ENCODE measurements around the gene TM4SF4. TPM values are rescaled to one million over a fixed set of nuclear protein-coding genes. Genes with fewer than 3 reads are reported as not detected.

The TM4SF4 gene
- total RNA-seq, 5 donors from 2014 or later (not counting 1 experiment from before 2014, with no cell fraction given), result 0.85 to 1.1 (median 0.86) TPM; not detected in 2

- no peak overlapping the region for H3K4me3 ChIP-seq (ENCODE audit: control insufficient read depth in 1 of 2, extremely low read depth in 1 of 2, low read length in 1 of 2)
- H3K27ac Mint-ChIP-seq, result no peak overlapping the region
- ChIA-PET CTCF (interaction anchor here in 1 of 2 donors (0.7 kb wide), 1 partner anchor 38 kb away, joined by 3 read pairs; no protein-coding TSS in a partner anchor), POLR2A (interaction anchor here in 1 of 2 donors (0.5 to 0.7 kb wide), 3 partner anchors 127 to 530 kb away, joined by 3 to 17 read pairs (median 5); no protein-coding TSS in a partner anchor)
- no peaks in the 10 kb centered on the region for H3K9me3 Mint-ChIP-seq
- H3K36me3 ChIP-seq (ENCODE audit: control insufficient read depth in 2 of 2, extremely low read depth in 1 of 2, insufficient read depth in 1 of 2, low read length in 1 of 2), result no peaks in the 10 kb centered on the region
- WGBS (ENCODE audit: insufficient coverage), result 0% methylated on average over 1 of the region's 3 CpGs
- DNase-seq (no peak), ATAC-seq (replicated peaks in 1 of 4) (no peak)
- H3K9me3 ChIP-seq, result no peaks in the 10 kb centered on the region
- peaks cover 0 to 13% of the 10 kb centered on the region in 2 donors for H3K27me3 Mint-ChIP-seq
- no peak overlapping the region for H3K4me3 Mint-ChIP-seq
- no peaks in the 10 kb centered on the region for H3K36me3 Mint-ChIP-seq
- H3K27me3 ChIP-seq (replicated peaks in 1 of 2; ENCODE audit: control insufficient read depth in 2 of 2, extremely low read depth in 1 of 2, insufficient read depth in 2 of 2, low read length in 1 of 2), result peaks cover 0 to 9% of the 10 kb centered on the region in 2 experiments
- no peak overlapping the region for H3K27ac ChIP-seq (ENCODE audit: low read length)
- H3K4me1 Mint-ChIP-seq, result peaks cover 2 to 9% (median 7%) of the 10 kb centered on the region in 3 donors
- no peaks in the 10 kb centered on the region for H3K4me1 ChIP-seq (ENCODE audit: control insufficient read depth in 1 of 2, extremely low read depth in 1 of 2, insufficient read depth in 2 of 2, low read length in 2 of 2)
These were observed 60.3 kb downstream of the TM4SF4 start for GRCh38 chr3:149534671-149535332.

- no peak overlapping the region for H3K27ac Mint-ChIP-seq
- H3K4me1 Mint-ChIP-seq, result peaks cover 2 to 9% (median 7%) of the 10 kb centered on the region in 3 donors
- Histone ChIP-seq H3K36me3 (ENCODE audit: control insufficient read depth in 2 of 2, extremely low read depth in 1 of 2, insufficient read depth in 1 of 2, low read length in 1 of 2) (no peaks in the 10 kb centered on the region), H3K4me1 (ENCODE audit: control insufficient read depth in 1 of 2, extremely low read depth in 1 of 2, insufficient read depth in 2 of 2, low read length in 2 of 2) (no peaks in the 10 kb centered on the region), H3K27me3 (replicated peaks in 1 of 2; ENCODE audit: control insufficient read depth in 2 of 2, extremely low read depth in 1 of 2, insufficient read depth in 2 of 2, low read length in 1 of 2) (peaks cover 0 to 9% of the 10 kb centered on the region in 2 experiments), H3K9me3 (no peaks in the 10 kb centered on the region), H3K27ac (ENCODE audit: low read length) (no peak overlapping the region), H3K4me3 (ENCODE audit: control insufficient read depth in 1 of 2, extremely low read depth in 1 of 2, low read length in 1 of 2) (no peak overlapping the region)
- H3K9me3 Mint-ChIP-seq, result no peaks in the 10 kb centered on the region
- H3K36me3 Mint-ChIP-seq, result no peaks in the 10 kb centered on the region
- H3K4me3 Mint-ChIP-seq, result no peak overlapping the region
- WGBS (ENCODE audit: insufficient coverage), result 83% methylated on average over 1 of the region's 8 CpGs
- no peak for ATAC-seq (replicated peaks in 1 of 4)
- ChIA-PET CTCF (no interaction called here), POLR2A (interaction anchor here in 1 of 2 donors (0.7 kb wide), 1 partner anchor 530 kb away, joined by 5 read pairs; no protein-coding TSS in a partner anchor)
- no peak for DNase-seq
- peaks cover 0 to 13% of the 10 kb centered on the region in 2 donors for H3K27me3 Mint-ChIP-seq
These were observed 60.8 kb downstream of the TM4SF4 start for GRCh38 chr3:149535333-149535685.

- Mint-ChIP-seq H3K27ac (no peak overlapping the region), H3K9me3 (no peaks in the 10 kb centered on the region), H3K4me1 (peaks cover 2 to 9% (median 7%) of the 10 kb centered on the region in 3 donors), H3K36me3 (no peaks in the 10 kb centered on the region), H3K4me3 (no peak overlapping the region), H3K27me3 (peaks cover 0 to 10% of the 10 kb centered on the region in 2 donors)
- no peaks in the 10 kb centered on the region for H3K36me3 ChIP-seq (ENCODE audit: control insufficient read depth in 2 of 2, extremely low read depth in 1 of 2, insufficient read depth in 1 of 2, low read length in 1 of 2)
- no peaks in the 10 kb centered on the region for H3K4me1 ChIP-seq (ENCODE audit: control insufficient read depth in 1 of 2, extremely low read depth in 1 of 2, insufficient read depth in 2 of 2, low read length in 2 of 2)
- H3K27me3 ChIP-seq (replicated peaks in 1 of 2; ENCODE audit: control insufficient read depth in 2 of 2, extremely low read depth in 1 of 2, insufficient read depth in 2 of 2, low read length in 1 of 2), result peaks cover 0 to 9% of the 10 kb centered on the region in 2 experiments
- DNase-seq (no peak), ATAC-seq (replicated peaks in 1 of 4) (no peak)
- no peak overlapping the region for H3K4me3 ChIP-seq (ENCODE audit: control insufficient read depth in 1 of 2, extremely low read depth in 1 of 2, low read length in 1 of 2)
- WGBS (ENCODE audit: insufficient coverage), result 91% methylated on average over 6 of the region's 11 CpGs
- POLR2A ChIA-PET, result no interaction called here
- no peak overlapping the region for H3K27ac ChIP-seq (ENCODE audit: low read length)
- CTCF ChIA-PET, result interaction anchor here in 1 of 2 donors (0.6 kb wide), 2 partner anchors 26 to 629 kb away, joined by 3 read pairs; no protein-coding TSS in a partner anchor
- no peaks in the 10 kb centered on the region for H3K9me3 ChIP-seq
These were observed 61.9 kb downstream of the TM4SF4 start for GRCh38 chr3:149536429-149536828.

- Histone ChIP-seq H3K4me1 (ENCODE audit: control insufficient read depth in 1 of 2, extremely low read depth in 1 of 2, insufficient read depth in 2 of 2, low read length in 2 of 2) (no peaks in the 10 kb centered on the region), H3K27ac (ENCODE audit: low read length) (no peak overlapping the region), H3K4me3 (ENCODE audit: control insufficient read depth in 1 of 2, extremely low read depth in 1 of 2, low read length in 1 of 2) (no peak overlapping the region), H3K36me3 (ENCODE audit: control insufficient read depth in 2 of 2, extremely low read depth in 1 of 2, insufficient read depth in 1 of 2, low read length in 1 of 2) (no peaks in the 10 kb centered on the region), H3K9me3 (no peaks in the 10 kb centered on the region), H3K27me3 (replicated peaks in 1 of 2; ENCODE audit: control insufficient read depth in 2 of 2, extremely low read depth in 1 of 2, insufficient read depth in 2 of 2, low read length in 1 of 2) (peaks cover 0 to 5% of the 10 kb centered on the region in 2 experiments)
- POLR2A ChIA-PET, result no interaction called here
- Mint-ChIP-seq H3K27me3 (peaks cover 0 to 17% of the 10 kb centered on the region in 2 donors), H3K4me3 (no peak overlapping the region), H3K4me1 (no peaks in the 10 kb centered on the region), H3K27ac (no peak overlapping the region), H3K36me3 (no peaks in the 10 kb centered on the region), H3K9me3 (no peaks in the 10 kb centered on the region)
- CTCF ChIA-PET, result interaction anchor here in 1 of 2 donors (0.5 kb wide), 1 partner anchor 244 kb away, joined by 5 read pairs; no protein-coding TSS in a partner anchor
- DNase-seq, result no peak
- no peak for ATAC-seq (replicated peaks in 1 of 4)
- WGBS (ENCODE audit: insufficient coverage), result no CpG with 5 or more reads among the region's 1 CpG
These were observed 63.9 kb downstream of the TM4SF4 start for GRCh38 chr3:149538371-149538770.

GRCh38 chr3:149541091-149541491, 66.6 kb downstream of the TM4SF4 start:
- Mint-ChIP-seq H3K4me3 (no peak overlapping the region), H3K4me1 (no peaks in the 10 kb centered on the region), H3K36me3 (no peaks in the 10 kb centered on the region), H3K9me3 (no peaks in the 10 kb centered on the region), H3K27ac (no peak overlapping the region), H3K27me3 (peaks cover under 1 to 9% of the 10 kb centered on the region in 2 donors)
- ChIA-PET POLR2A (interaction anchor here in 1 of 2 donors (0.6 kb wide), 1 partner anchor 271 kb away, joined by 5 read pairs; no protein-coding TSS in a partner anchor), CTCF (no interaction called here)
- H3K27me3 ChIP-seq (replicated peaks in 1 of 2; ENCODE audit: control insufficient read depth in 2 of 2, extremely low read depth in 1 of 2, insufficient read depth in 2 of 2, low read length in 1 of 2), result peaks cover 0 to 2% of the 10 kb centered on the region in 2 experiments
- H3K4me1 ChIP-seq (ENCODE audit: control insufficient read depth in 1 of 2, extremely low read depth in 1 of 2, insufficient read depth in 2 of 2, low read length in 2 of 2), result no peaks in the 10 kb centered on the region
- ATAC-seq (replicated peaks in 1 of 4), result no peak
- no peak overlapping the region for H3K4me3 ChIP-seq (ENCODE audit: control insufficient read depth in 1 of 2, extremely low read depth in 1 of 2, low read length in 1 of 2)
- no peaks in the 10 kb centered on the region for H3K9me3 ChIP-seq
- WGBS (ENCODE audit: insufficient coverage), result no CpG with 5 or more reads among the region's 3 CpGs
- no peak overlapping the region for H3K27ac ChIP-seq (ENCODE audit: low read length)
- DNase-seq, result no peak
- no peaks in the 10 kb centered on the region for H3K36me3 ChIP-seq (ENCODE audit: control insufficient read depth in 2 of 2, extremely low read depth in 1 of 2, insufficient read depth in 1 of 2, low read length in 1 of 2)

DNA sequence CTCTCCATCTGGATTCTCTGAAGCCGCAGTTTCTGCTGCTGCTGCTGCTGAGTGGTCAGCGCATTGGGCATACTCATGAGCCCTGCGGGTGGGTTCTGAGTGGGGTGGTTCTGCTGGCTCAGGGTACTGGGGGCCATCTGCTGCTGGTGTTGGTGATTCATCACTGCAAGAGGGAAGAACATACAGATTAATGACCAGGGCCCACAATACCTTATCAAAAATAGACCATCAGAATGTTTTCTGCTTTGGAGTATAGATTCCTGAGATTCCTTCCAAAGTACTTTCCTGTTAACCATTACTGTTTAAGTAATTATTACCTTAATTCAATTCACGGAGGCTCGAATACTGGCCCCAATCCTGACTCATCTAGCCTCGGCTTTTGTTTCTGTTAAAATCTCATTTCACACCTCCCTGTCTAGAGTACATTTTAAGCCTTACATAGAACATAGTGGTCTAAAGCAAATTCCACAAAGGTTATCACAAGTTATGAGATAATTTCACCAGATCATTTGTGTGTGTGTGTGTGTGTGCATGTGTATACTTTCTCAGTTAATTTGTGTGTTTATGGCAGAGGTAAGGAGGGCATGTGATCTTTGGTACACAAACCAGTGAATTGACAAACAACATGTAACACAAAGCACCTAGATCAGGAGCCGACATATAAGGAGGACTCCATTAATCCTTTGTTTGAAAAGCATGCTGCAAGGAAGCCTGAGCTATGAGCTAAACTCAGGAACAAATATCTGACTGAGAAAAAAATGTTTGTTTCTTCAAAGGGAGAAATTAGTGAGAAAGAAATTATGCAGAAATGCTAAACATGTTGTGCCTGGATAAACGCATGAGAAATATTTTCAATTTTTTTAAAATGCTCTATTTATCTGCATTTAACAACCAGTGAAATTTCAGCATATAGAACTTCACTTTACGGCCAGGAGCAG, 68.1 kb downstream of the TM4SF4 start:
- WGBS (ENCODE audit: insufficient coverage), result no CpG with 5 or more reads among the region's 9 CpGs
- H3K27ac Mint-ChIP-seq, result no peak overlapping the region
- POLR2A ChIA-PET, result no interaction called here
- no peak for DNase-seq
- H3K9me3 Mint-ChIP-seq, result no peaks in the 10 kb centered on the region
- peaks cover 4 to 9% of the 10 kb centered on the region in 2 donors for H3K27me3 Mint-ChIP-seq
- CTCF ChIA-PET, result no interaction called here
- no peaks in the 10 kb centered on the region for H3K9me3 ChIP-seq
- no peaks in the 10 kb centered on the region for H3K36me3 Mint-ChIP-seq
- no peaks in the 10 kb centered on the region for H3K36me3 ChIP-seq (ENCODE audit: control insufficient read depth in 2 of 2, extremely low read depth in 1 of 2, insufficient read depth in 1 of 2, low read length in 1 of 2)
- H3K4me1 Mint-ChIP-seq, result no peaks in the 10 kb centered on the region
- H3K27ac ChIP-seq (ENCODE audit: low read length), result no peak overlapping the region
- H3K4me3 ChIP-seq (ENCODE audit: control insufficient read depth in 1 of 2, extremely low read depth in 1 of 2, low read length in 1 of 2), result no peak overlapping the region
- no peak overlapping the region for H3K4me3 Mint-ChIP-seq
- no peaks in the 10 kb centered on the region for H3K4me1 ChIP-seq (ENCODE audit: control insufficient read depth in 1 of 2, extremely low read depth in 1 of 2, insufficient read depth in 2 of 2, low read length in 2 of 2)
- no peaks in the 10 kb centered on the region for H3K27me3 ChIP-seq (replicated peaks in 1 of 2; ENCODE audit: control insufficient read depth in 2 of 2, extremely low read depth in 1 of 2, insufficient read depth in 2 of 2, low read length in 1 of 2)
- ATAC-seq (replicated peaks in 1 of 4), result no peak

All from T-cell (primary cell).